ENCODE data around the gene AKNA. TPM values are rescaled to one million over a fixed set of nuclear protein-coding genes. Genes with fewer than 3 reads are reported as not detected.

AKNA gene
- total and polyA plus RNA-seq, 2 of the 8 experiments (the other 6 are each of a cell fraction or from before 2014, with no cell fraction given): 21.0 to 27.4 TPM

DNA sequence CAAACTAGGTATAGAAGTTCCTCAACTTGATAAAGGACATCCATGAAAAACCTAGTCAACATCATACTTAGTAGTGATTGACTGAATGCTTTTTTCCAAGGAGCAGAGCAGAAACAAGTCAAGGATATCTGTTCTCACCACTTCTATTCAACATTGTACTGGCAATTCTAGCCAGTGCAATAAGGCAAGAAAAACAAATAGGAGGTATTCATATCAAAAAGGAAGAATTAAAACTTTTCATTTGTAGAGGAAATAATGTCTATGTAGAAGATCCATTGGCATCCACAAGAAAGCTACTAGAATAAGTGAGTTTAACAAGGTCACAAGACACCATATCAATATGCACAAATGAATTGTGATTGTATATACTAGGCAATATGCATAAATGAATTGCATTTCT is 93.1 kb downstream of the AKNA start (continued):
- TF ChIP-seq EGR1 (IDR thresholded peaks at IDR 0.05; ENCODE audit: borderline replicate concordance, low read depth, low read length) (no peak), POLR2AphosphoS5 (IDR thresholded peaks at IDR 0.05; ENCODE audit: low read depth, low read length) (no peak), TEAD4 (IDR thresholded peaks at IDR 0.05; ENCODE audit: low read depth, low read length) (no peak), TBP (IDR thresholded peaks at IDR 0.05; ENCODE audit: low read depth, low read length) (no peak), TAF7 (optimal IDR thresholded peaks at IDR 0.05; ENCODE audit: borderline replicate concordance, low read depth, low read length) (no peak), POU5F1 (IDR thresholded peaks at IDR 0.05; ENCODE audit: low read depth, low read length) (no peak), SAP30 (IDR thresholded peaks at IDR 0.05; ENCODE audit: insufficient read depth, insufficient replicate concordance, low read length) (no peak), EZH2 (IDR thresholded peaks at IDR 0.05; ENCODE audit: low read depth, low read length, severe bottlenecking) (no peak), TCF12 (IDR thresholded peaks at IDR 0.05; ENCODE audit: low read depth, low read length) (no peak), KDM1A (IDR thresholded peaks at IDR 0.05; ENCODE audit: borderline replicate concordance, low read length) (no peak), CREB1 (IDR thresholded peaks at IDR 0.05) (no peak), PHF8 (conservative IDR thresholded peaks at IDR 0.05; ENCODE audit: low read depth, low read length) (no peak)
- TF ChIP-seq, protein P1, sequence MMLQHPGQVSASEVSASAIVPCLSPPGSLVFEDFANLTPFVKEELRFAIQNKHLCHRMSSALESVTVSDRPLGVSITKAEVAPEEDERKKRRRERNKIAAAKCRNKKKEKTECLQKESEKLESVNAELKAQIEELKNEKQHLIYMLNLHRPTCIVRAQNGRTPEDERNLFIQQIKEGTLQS (IDR thresholded peaks at IDR 0.05; ENCODE audit: insufficient read depth, low read depth, low read length): no peak
- TF ChIP-seq, protein P2, sequence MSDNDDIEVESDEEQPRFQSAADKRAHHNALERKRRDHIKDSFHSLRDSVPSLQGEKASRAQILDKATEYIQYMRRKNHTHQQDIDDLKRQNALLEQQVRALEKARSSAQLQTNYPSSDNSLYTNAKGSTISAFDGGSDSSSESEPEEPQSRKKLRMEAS (IDR thresholded peaks at IDR 0.05): no peak
